HG02852 (cell line): ENCODE results near the gene FAM111A.
A peak's percentile ranks its signal among the peaks of the same experiment; 100 is the strongest.
"Not testable (repeated sequence)": the region's sequence is repeated elsewhere in the genome, so short reads cannot be mapped to it uniquely, and the experiment has no call there.

Experiments
- ATAC-seq: cut with Tn5 transposase; IDR thresholded peaks from one replicate; pipeline ENCODE4 v1.9.1; 2021; ENCODE audit warnings: mild to moderate bottlenecking, moderate library complexity; ENCODE audit not compliant: unreplicated experiment

FAM111A gene, protein sequence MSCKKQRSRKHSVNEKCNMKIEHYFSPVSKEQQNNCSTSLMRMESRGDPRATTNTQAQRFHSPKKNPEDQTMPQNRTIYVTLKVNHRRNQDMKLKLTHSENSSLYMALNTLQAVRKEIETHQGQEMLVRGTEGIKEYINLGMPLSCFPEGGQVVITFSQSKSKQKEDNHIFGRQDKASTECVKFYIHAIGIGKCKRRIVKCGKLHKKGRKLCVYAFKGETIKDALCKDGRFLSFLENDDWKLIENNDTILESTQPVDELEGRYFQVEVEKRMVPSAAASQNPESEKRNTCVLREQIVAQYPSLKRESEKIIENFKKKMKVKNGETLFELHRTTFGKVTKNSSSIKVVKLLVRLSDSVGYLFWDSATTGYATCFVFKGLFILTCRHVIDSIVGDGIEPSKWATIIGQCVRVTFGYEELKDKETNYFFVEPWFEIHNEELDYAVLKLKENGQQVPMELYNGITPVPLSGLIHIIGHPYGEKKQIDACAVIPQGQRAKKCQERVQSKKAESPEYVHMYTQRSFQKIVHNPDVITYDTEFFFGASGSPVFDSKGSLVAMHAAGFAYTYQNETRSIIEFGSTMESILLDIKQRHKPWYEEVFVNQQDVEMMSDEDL

DNA sequence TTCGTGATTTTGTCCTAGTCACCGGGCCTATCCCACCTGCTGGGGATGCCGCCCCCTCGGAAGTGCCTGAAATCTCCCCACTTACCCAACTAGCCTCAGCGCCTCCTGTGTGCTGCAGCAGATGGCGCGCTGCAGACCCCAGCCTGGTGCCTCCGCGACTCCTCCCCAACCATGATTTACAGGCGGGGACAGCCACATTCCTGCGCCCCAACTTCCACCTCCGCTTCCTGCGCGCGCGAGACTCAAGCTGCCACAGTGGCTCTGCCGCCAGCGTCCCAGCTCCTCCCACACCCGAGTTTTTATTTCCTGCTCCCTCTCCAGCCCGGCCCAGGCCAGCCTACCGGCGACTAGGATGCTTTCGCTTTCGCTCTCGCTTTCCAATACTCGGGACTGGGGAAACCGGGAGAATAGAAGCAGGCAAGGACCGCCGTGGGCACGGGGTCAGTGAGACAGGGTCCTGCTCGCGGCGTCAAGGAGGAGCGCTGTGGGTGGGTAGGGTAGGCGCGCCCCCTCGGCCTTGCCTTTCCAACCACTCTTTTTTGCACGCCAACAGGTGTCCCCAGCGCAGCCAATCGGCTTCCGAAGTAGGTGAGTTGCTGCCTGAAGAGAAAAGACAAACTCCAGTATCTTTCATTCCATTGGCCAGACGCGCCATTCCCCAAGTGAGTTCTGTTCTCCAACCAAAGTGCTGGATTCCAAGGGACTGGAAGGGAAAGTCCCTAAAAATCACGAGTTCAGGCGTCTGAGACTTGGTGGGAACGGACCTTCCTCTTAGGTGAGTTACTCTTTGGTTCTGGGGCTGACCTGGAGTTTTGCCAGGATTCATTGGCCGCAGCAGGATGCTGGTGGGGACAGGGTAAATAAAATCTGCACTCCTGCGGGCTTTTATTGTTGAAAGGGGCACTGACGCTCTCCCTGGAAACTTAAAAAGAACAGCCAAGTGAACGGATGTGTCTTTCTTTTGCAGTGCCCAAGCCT lies at the start of gene FAM111A:
TSS of gene FAM111A (plus strand) at position 327 of the 978 bp plus-strand sequence. CDS start 6,017 bp downstream, outside the sequence.
- peak; percentile 79 for ATAC-seq

DNA sequence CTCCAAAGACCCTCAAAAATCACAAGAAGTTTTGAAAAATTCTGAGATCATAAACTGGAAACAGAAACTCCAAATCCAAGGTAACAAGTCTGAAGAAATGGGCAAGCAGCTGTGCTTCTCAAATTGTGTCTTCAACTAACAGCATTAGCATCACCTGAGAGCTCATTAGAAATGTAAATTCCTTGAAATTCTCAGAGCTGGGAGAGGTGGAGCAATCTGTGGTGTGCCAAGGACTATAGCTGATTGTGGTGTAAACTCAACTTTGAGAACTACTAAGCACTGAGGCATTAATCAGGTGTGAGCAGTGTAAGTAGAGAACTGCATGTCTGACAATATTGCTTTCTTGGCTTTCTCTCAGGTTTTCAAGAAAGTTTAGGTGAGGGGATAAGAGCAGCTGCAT lies 49.1 kb upstream of the FAM111A start:
- ATAC-seq, result not testable (repeated sequence)

DNA sequence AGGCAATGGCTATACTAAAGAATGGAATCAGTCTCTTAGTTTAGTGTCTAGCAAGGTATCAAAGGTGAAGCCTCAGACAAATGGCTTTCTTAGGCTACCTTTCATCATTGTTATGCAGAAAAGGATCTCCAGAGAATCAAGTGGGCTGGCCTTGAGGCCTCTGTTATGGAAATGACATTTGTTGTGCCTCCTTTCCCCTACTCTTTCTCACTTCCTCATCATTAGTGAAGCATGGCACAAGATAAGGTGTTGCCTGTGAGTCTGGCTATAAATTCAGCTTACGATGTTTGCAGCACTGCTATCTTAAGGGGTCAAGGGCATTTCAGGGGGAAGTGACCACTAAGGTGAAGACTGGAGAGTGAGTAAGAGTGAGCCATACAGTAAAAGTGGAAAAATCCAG lies 47.4 kb upstream of the FAM111A start:
- peak; percentile 73 for ATAC-seq

DNA sequence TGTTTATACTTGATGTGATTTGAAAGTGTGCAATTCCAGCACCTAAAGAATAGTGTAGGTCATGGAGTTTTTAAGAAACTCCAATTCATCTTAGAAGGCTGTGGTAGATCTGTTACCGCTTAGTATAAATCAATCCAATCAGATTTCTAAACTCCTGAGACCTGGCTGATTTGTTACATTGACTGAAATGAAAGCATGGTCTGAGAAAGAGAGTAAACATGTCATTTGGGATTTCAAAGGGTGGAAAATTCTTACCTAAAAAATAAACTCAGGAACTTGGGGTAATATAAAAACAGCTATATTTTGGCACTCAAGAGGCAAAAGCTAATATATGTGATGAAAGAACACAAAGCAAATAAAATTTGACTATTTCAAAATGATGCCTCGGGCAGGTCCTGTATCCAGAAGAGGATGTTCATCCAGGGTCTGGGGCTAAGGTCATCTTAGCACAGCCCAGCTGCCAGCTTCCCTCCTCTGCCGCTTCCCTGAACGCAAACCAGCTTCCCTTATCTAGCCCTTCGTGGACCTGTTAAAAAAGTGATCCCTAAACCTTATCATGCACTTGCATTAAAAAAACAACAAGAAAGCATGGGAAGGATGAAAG lies 46.6 kb upstream of the FAM111A start:
- not testable (repeated sequence) for ATAC-seq

DNA sequence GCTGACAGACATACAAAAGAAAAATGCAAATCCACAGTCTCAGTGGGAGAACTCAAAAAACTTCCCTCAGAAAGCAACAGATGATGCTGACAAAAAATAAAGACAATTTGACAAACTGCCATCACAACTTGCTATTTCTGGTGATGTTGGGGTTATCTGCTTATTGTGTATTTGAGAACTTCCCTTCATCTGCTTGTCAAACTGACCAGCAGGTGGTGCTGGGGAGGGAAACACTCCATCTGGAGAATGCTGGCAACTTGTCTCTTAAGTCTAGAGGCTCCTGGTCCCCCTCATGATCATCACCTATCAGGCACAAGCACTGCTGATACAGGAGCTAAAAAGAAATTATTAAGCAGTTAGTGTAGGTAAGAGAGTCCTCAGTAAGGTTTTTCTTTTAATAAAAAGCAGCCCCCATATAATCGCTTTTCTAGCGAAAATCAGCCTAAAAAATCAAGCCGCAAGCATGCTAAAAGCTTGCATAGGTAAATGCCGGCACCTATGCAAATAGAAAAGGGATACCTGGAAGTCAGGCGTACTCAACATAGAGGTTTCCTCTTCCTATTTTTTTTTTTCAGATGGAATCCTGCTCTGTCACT lies 45.4 kb upstream of the FAM111A start:
- no peak for ATAC-seq

DNA sequence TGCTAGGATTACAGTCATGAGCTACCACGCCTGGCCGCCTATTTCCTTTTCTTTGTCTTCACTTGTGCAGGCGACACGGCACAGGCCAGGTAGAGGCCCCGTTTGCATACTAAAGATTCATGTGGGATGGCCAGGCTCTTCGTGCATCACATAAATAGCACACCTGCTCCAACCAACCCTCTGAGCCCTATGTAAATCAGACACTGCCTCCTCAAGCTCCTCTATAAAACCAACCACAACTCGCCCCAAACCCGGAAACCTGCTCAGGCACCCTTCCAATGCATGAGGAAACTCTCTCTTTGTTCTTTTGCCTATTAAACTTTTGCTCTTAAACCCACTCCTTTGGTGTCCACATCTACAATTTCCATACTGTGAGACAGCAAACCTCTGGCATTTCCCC lies 44.7 kb upstream of the FAM111A start:
- peak; percentile 27 for ATAC-seq

DNA sequence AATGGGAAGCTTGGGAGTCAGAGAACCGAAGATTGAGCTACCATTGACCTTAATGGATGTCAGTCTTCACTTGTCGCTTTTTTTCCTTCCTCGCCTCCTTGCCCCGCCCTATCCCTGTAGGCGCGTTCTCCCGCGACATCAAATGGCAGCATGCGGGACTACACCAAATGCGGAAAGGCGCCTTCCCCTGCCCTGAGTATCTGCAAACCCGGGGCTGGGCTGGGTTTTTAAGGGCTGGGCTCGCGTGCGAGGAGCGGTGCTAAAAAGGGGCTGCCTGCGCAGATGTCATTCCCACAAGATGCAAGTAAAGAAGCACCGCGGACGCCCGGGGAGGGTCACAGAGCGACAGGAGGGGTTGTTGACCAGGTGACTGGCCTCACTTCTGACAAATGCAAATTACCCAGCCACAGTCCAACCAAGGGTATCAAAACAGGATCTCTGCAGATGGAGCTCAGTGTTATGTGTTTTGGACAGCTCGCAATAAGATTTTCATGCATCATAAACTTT lies 40.3 kb upstream of the FAM111A start:
- peak; percentile 64 for ATAC-seq

DNA sequence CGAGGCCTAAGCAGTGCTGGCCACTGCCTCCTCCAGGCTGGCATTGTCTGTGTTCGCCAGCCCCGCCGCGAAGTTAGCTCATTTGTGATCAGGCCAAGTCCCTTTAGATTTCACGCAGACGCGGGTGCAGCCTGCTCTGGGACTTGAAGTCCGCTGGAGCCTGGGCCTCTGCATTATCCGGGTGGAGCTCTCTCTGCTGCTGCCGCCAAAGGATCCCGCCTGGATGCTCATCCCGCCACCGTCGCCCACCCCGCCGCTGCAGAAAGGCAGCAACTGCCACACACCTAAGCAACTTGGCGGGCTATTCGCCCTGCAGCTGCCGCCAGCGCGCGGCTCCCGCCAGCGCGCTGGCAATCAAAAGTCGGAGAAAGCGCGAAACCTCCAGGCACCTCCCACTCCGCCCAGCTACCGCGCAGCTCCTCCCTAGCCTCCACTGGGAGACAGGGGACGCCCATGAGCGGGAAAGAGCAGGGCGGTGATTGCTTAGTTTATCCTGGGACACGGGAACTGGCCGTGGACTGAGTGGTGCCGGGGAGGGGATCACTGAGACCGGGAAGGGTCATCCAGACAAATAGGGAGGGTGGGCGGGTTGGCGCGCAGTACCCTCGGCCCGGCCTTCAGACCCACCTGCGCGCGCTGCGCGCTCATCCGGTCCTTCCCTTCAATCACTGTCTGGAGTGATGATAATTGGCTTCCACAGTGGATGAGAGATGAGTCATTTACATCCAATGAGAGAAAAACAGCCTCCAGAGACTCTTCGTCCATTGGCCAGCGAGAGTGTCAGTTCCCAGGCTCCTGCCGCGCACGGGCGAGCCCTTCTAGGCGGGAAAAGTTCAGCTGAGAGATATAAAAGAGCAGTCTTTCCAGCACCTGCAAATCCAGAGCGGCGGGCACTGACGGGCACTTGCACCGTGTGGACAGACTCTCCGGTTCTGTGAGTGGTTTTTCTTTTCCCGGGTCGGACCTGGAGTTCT lies 36.0 kb upstream of the FAM111A start, which contains the start of gene FAM111B:
TSS of gene FAM111B (plus strand) at position 875 of the 974 bp plus-strand sequence. CDS start 2,389 bp downstream, outside the sequence.
- peak; percentile 67 for ATAC-seq

DNA sequence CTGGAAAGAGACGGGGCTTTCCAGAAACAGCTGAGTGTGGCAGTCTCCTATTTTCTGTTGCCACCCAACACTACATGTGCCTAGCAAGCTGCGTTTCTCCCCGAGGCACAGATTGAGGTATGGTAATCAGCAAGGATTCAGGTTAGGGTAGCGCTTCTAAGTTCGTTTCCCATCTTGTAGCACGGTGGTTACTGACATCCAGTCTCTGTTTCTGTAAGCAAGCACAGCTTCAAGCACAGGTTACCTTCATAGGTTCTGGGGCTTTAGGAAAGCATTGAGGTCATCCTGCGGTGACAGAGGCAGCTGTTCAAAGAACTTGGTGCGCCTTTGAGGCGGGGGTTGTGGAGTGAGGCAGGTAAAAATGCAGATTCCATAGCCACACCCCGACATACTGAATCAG lies 34.9 kb upstream of the FAM111A start:
- peak; percentile 33 for ATAC-seq

DNA sequence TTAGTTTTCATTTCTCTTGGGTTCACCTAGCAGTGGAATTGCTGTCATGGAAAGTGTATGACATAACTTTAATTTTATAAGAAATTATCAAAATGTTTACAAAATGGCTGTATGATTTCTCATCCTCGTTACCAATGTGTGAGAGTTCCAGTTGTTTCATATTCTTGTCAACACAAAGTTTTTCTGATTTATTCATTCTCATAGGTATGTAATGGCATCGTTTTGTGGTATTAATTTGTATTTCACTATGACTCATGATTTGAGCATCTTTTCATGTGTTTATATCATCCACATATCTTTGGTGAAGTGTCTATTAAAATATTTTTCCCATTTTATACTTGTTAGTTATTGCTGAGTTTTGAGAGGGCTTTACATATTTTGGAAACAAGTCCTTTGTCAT lies 30.2 kb upstream of the FAM111A start:
- no peak for ATAC-seq

DNA sequence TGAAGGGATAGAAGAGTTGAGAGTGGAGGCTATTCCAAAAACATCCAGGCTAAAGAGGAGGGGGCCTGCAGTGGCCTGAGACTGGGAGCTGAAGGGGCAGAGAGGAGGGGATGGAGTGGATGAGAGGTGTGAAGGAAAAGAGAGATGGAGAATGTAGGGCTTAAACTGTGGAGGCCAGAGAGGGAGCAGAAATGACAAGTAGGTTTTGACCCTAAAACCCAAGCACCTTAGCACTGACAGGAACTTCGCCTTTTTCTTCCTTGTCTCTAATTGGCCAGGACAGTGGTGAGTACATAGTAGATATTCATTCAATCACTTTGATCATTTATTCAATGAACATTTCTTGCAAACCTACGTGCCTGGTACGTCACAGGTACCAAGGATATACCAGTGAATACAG lies 28.3 kb upstream of the FAM111A start:
- ATAC-seq, result no peak

DNA sequence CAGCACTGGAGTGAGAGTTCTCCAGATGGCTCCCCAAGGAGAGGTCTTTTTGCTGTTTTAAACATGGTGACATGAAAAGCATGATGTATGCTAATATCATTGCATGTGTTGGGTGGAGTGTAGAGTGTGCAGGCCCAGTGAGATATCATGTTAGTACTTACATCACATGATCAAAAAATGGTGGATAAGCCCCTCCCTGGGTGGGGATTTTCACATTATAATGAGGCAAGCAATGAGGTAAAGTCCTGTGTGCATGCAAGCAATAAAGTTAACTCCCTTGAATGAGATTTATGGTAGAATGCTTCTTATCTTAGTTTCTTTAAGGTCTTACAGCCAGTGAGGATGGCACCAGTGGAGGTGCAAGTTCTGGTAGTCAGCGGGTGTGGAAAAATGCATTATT lies 27.1 kb upstream of the FAM111A start:
- ATAC-seq, result no peak

DNA sequence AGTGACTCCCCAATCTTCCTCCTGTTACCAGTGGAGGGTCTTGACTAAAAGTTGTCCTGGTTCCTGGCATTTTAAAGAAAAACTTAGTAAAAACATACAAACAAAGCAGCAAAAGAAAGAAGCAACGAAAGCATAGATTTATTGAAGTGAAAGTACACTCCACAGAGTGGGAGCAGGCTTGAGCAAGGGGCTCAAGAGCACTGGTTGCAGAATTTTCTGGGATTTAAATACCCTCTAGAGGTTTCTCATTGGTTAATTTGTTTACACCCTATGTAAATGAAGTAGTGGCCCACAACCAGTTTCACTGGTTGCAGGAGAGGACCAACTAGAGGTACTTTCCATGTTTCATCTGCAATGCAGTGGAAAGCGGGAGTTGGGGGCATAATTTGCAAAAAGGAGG lies 24.9 kb upstream of the FAM111A start:
- no peak for ATAC-seq

DNA sequence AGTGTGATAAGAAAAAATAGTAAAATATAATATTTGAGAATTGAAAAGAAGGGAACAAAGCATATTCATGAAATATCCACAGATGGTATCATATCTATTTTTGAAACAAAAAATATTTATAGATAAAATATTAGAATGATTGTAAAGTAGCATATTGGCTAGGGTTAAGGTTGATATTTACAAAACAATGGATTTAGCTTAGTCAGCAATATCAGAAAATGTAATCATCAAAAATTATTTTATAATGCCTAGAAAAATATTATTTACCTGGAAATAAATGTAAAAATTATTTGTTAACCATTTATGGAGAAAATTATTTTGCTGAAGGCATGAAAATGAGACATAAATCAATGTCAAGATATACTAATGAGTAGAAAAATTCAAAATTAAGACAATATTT lies 22.8 kb upstream of the FAM111A start:
- ATAC-seq, result no peak

DNA sequence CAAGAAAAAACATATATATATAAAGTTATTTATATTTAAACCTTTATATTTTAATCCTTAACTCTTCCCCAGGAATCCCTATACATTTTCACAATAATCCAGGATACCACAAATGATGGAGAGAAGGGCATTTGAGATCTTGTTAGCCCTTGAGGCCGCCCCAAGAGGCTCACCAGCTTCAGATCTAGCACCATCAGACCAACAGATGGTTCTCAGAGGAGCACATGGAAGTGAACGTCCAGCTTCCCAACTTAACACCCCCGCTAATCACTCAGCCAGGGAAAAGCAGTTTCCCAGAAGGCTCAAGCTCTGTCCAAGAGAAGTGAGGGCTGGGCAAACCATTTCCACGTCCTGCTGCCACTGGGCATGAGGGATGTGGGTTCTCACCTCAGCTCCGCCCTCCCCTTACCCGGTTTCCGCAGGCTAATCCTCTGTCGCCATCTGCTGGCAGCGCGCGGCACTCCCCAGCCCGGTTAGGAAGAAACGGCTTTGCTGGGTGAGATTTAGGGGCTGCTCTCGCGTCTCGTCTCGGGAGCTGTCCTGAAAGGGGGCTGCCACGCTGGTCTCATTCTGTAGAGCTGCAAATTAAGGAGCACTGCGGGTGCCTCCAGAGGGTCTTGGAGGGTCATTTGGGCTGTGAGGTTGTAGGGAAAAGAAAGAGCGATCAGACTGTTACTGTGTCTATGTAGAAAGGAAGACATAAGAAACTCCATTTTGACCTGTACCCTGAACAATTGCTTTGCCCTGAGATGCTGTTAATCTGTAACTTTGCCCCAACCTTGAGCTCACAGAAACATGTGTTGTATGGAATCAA lies 6.8 kb upstream of the FAM111A start:
- peak; percentile 98 for ATAC-seq

DNA sequence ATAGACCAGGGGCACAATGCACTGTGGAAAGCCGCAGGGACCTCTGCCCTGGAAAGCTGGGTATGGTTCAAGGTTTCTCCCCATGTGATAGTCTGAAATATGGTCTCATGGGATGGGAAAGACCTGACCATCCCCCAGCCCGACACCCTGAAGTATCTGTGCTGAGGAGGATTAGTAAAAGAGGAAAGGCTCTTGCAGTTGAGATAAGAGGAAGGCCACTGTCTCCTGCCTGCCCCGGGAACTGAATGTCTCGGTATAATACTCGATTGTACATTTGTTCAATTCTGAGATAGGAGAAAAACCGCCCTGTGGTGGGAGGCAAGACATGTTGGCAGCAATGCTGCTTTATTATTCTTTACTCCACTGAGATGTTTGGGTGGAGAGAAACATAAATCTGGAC lies 6.1 kb upstream of the FAM111A start:
- ATAC-seq, result not testable (repeated sequence)

DNA sequence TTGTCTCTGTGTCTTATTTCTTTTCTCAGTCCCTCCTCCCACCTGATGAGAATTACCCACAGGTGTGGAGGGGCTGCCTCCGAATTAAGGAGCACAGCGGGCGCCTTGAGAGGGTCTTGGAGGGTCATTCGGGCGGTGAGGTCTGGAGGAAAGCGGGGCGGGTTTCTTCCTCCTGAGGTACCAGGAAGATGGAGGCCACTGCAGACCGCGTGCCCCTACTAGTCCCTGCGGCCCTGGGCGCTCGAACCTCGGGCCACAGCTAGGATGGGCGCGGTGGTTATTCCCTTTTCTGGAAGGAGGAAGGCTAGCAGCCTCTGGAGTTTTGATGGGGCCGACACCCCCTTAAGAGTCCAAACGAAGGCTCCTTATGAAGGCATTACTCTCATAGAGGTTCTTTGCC lies 5.5 kb upstream of the FAM111A start:
- no peak for ATAC-seq

DNA sequence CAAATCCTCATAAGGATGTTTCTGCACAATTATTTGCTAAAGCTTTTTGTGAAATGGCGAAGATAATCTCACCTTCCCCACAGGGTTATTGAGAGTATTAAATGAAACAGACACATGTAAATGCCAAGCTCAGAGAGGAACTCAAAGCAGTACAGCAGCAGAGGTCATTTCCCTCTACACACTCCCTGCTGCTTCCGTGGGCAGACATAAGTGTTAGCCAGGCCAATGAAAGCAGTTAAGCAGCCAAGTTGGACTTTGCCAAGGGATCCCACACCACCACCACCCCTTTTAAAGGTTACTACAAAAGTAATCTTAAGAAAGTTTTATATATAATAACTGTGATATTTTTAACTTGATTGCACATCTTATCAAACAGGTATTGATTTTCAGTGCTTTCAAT lies 4.0 kb upstream of the FAM111A start:
- ATAC-seq, result no peak
